Natural killer cell (primary cell): Measurements from ENCODE around the gene PREX1. TPM values are rescaled to one million over a fixed set of nuclear protein-coding genes. Genes with fewer than 3 reads are reported as not detected.
A peak's percentile ranks its signal among the peaks of the same experiment; 100 is the strongest.

Experiments used
- ATAC-seq, 3 donors: fragments of 150-1000 bp in 2 of 3; fragments of 200-7000 bp in 1 of 3; cut with Tn5 transposase; 1 replicate in 1 of 3; 2 replicates in 2 of 3; pipeline ENCODE4 v1.10.0; 2021; ENCODE audit warnings: mild to moderate bottlenecking in 2 of 3, moderate library complexity in 2 of 3
- DNase-seq, 2 donors: peaks; one replicate each; pipeline versions ENCODE4 v3.0.0 to v3.0.0-alpha.2; 2013 to 2021; ENCODE audit warnings: mixed read lengths in 1 of 2
- H3K27ac ChIP-seq: one replicate; pipeline ENCODE4 v1.5.1; 2013; ENCODE audit warnings: mild to moderate bottlenecking, low read length
- H3K27me3 ChIP-seq: one replicate; pipeline ENCODE4 v1.6.1; 2013; ENCODE audit warnings: low read length; ENCODE audit not compliant: control insufficient read depth, insufficient read depth
- H3K36me3 ChIP-seq: one replicate; pipeline ENCODE4 v1.6.1; 2013; ENCODE audit warnings: low read length; ENCODE audit not compliant: control insufficient read depth, insufficient read depth
- H3K4me1 ChIP-seq: one replicate; pipeline ENCODE4 v1.6.1; 2013; ENCODE audit warnings: low read length; ENCODE audit not compliant: control insufficient read depth, insufficient read depth
- H3K4me3 ChIP-seq: one replicate; pipeline ENCODE4 v1.5.1; 2013; ENCODE audit warnings: low read length
- H3K9me3 ChIP-seq: one replicate; pipeline ENCODE4 v1.6.1; 2013; ENCODE audit warnings: low read length; ENCODE audit not compliant: control insufficient read depth, insufficient read depth
- H3K27ac Mint-ChIP-seq, 2 donors: one replicate each; pipeline ENCODE4 v1.8.0; 2022; ENCODE audit warnings: mild to moderate bottlenecking in 2 of 2, mixed read lengths in 2 of 2, moderate library complexity in 1 of 2
- H3K27me3 Mint-ChIP-seq, 2 donors: one replicate each; pipeline ENCODE4 v1.8.0; 2022; ENCODE audit warnings: low read depth in 2 of 2, mixed read lengths in 2 of 2
- H3K36me3 Mint-ChIP-seq: one replicate; pipeline ENCODE4 v1.8.0; 2022; ENCODE audit warnings: mixed read lengths
- H3K4me1 Mint-ChIP-seq, 2 donors: one replicate each; pipeline ENCODE4 v1.8.0; 2022; ENCODE audit warnings: mixed read lengths in 2 of 2
- H3K4me3 Mint-ChIP-seq: one replicate; pipeline ENCODE4 v1.8.0; 2022; ENCODE audit warnings: mild to moderate bottlenecking, moderate library complexity, mixed read lengths
- H3K9me3 Mint-ChIP-seq, 2 donors: one replicate each; pipeline ENCODE4 v1.8.0; 2022; ENCODE audit warnings: mixed read lengths in 2 of 2
- CTCF ChIP-seq: fragments of 200-600 bp; IDR thresholded peaks from one replicate; pipeline ENCODE4 v1.8.0; 2022; ENCODE audit warnings: antibody characterized with exemption
- WGBS: methylation state at CpG from one replicate; pipeline ENCODE4 v1.1.7; 2013; ENCODE audit warnings: missing lambda C conversion rate; ENCODE audit not compliant: insufficient coverage; 5-methylcytosine and 5-hydroxymethylcytosine counted together
- intact Hi-C: fragments of 100-400 bp; cut with micrococcal nuclease; formaldehyde crosslinking; loops from one replicate; pipeline ENCODE4 v1.14.2; 2022
- total RNA-seq, 4 donors: library from RNA; stranded (reverse); fragments of 120-200 nt in 1 of 4; gene quantifications; one replicate each; pipeline versions ENCODE4 v1.2.3 to v1.2.4, GENCODE V29; 2013 to 2022

The PREX1 gene
- total RNA-seq, 3 donors from 2014 or later (not counting 1 experiment from before 2014, with no cell fraction given): 382 to 392 (median 389) TPM

- WGBS: 88% methylated on average over 4 of the region's 4 CpGs
- H3K4me3 Mint-ChIP-seq: peak overlapping the region; percentile 68
- H3K4me1 Mint-ChIP-seq: peaks cover 94 to 95% of the 10 kb centered on the region in 2 donors
Measured at GRCh38 chr20:48765359-48765758, 62.4 kb downstream of the PREX1 start.

GRCh38 chr20:48763216-48763914 lies 64.4 kb downstream of the PREX1 start:
- no peaks in the 10 kb centered on the region for H3K27me3 ChIP-seq
- no peaks in the 10 kb centered on the region for H3K36me3 ChIP-seq
- H3K27ac Mint-ChIP-seq: no peak overlapping the region
- H3K27me3 Mint-ChIP-seq: no peaks in the 10 kb centered on the region
- H3K4me1 ChIP-seq: peaks cover 97% of the 10 kb centered on the region
- H3K9me3 ChIP-seq: no peaks in the 10 kb centered on the region
- intact Hi-C loops: no loop called here
- ATAC-seq (no peak), DNase-seq (no peak)
- H3K4me3 ChIP-seq: no peak overlapping the region
- no peak for TF ChIP-seq CTCF
- no peak overlapping the region for H3K4me3 Mint-ChIP-seq
- H3K9me3 Mint-ChIP-seq: no peaks in the 10 kb centered on the region
- H3K36me3 Mint-ChIP-seq: no peaks in the 10 kb centered on the region
- WGBS: 89% methylated on average over 13 of the region's 13 CpGs
- peak overlapping the region; percentile 35 for H3K27ac ChIP-seq
- peaks cover 95 to 97% of the 10 kb centered on the region in 2 donors for H3K4me1 Mint-ChIP-seq

More at GRCh38 chr20:48765359-48765758, 62.4 kb downstream of the PREX1 start:
- ATAC-seq (no peak), DNase-seq (no peak)
- H3K4me3 ChIP-seq: no peak overlapping the region
- Mint-ChIP-seq H3K36me3 (no peaks in the 10 kb centered on the region), H3K27me3 (no peaks in the 10 kb centered on the region), H3K9me3 (no peaks in the 10 kb centered on the region), H3K27ac (no peak overlapping the region)
- H3K4me1 ChIP-seq: peaks cover 97% of the 10 kb centered on the region
- H3K9me3 ChIP-seq: no peaks in the 10 kb centered on the region
- no peak for TF ChIP-seq CTCF
- intact Hi-C loops: no loop called here
- H3K27ac ChIP-seq: peak overlapping the region; percentile 22
- H3K27me3 ChIP-seq: no peaks in the 10 kb centered on the region
- H3K36me3 ChIP-seq: no peaks in the 10 kb centered on the region

GRCh38 chr20:48761874-48762273 lies 65.9 kb downstream of the PREX1 start:
- no peaks in the 10 kb centered on the region for H3K27me3 ChIP-seq
- intact Hi-C loops: loop anchor here (2.0 kb wide), 2 partner anchors 23 to 63 kb away; no protein-coding TSS in a partner anchor
- no peak for TF ChIP-seq CTCF
- no peak overlapping the region for H3K4me3 ChIP-seq
- H3K27ac ChIP-seq: peak overlapping the region; percentile 87
- peaks cover 2% of the 10 kb centered on the region for H3K36me3 ChIP-seq
- ATAC-seq (no peak), DNase-seq (peak in 1 of 2 donors; percentile 41)
- 54% methylated on average over 3 of the region's 3 CpGs for WGBS
- no peaks in the 10 kb centered on the region for H3K9me3 ChIP-seq
- H3K4me1 ChIP-seq: peaks cover 97% of the 10 kb centered on the region
- H3K27me3 Mint-ChIP-seq: no peaks in the 10 kb centered on the region
- no peaks in the 10 kb centered on the region for H3K9me3 Mint-ChIP-seq
- H3K27ac Mint-ChIP-seq: no peak overlapping the region
- peaks cover 95 to 97% of the 10 kb centered on the region in 2 donors for H3K4me1 Mint-ChIP-seq
- peak overlapping the region; percentile 86 for H3K4me3 Mint-ChIP-seq
- no peaks in the 10 kb centered on the region for H3K36me3 Mint-ChIP-seq
